Stomach (tissue), 9 donors: Measurements from ENCODE around the gene KRT222. TPM values are rescaled to one million over a fixed set of nuclear protein-coding genes. Genes with fewer than 3 reads are reported as not detected.

ENCODE experiments used
- DNase-seq, 2 donors: peaks; one replicate each; pipeline versions ENCODE4 v3.0.0 to v3.0.0-alpha.2; 2013 to 2019
- H3K27ac ChIP-seq, 5 donors: fragments of 200-600 bp in 4 of 5; sonication (generic) in 4 of 5; one replicate each; pipeline ENCODE4 v1.5.1; 2013 to 2019; ENCODE audit warnings: mild to moderate bottlenecking in 1 of 5, moderate library complexity in 1 of 5
- H3K27me3 ChIP-seq, 3 donors: fragments of 200-600 bp; sonication (generic); one replicate each; pipeline ENCODE4 v1.5.1; 2017 to 2019; ENCODE audit warnings: mixed run types in 1 of 3
- H3K36me3 ChIP-seq, 4 donors: fragments of 200-600 bp; sonication (generic); 1 replicate in 3 of 4; 2 replicates in 1 of 4; pipeline ENCODE4 v1.5.1; 2016 to 2019
- H3K4me1 ChIP-seq, 4 donors: fragments of 200-600 bp; sonication (generic); one replicate each; pipeline ENCODE4 v1.5.1; 2016 to 2019
- H3K4me3 ChIP-seq, 4 donors: fragments of 200-600 bp; sonication (generic) in 3 of 4; one replicate each; pipeline ENCODE4 v1.5.1; 2016 to 2019; ENCODE audit warnings: mild to moderate bottlenecking in 1 of 4
- H3K9me3 ChIP-seq, 4 donors: fragments of 200-600 bp; sonication (generic); one replicate each; pipeline ENCODE4 v1.5.1; 2016 to 2019
- CTCF ChIP-seq, 7 experiments: fragments of 450-650 bp in 4 of 7; fragments of 200-600 bp in 3 of 7; sonication (generic) in 3 of 7; IDR thresholded peaks; one replicate each; pipeline ENCODE4 v1.5.1; 2016 to 2019; ENCODE audit warnings: antibody characterized with exemption in 7 of 7, control low read depth in 2 of 7, mild to moderate bottlenecking in 1 of 7
- EP300 ChIP-seq: sonication (generic); formaldehyde crosslinking; IDR thresholded peaks from one replicate; pipeline ENCODE4 v1.6.1; 2017; ENCODE audit warnings: antibody characterized with exemption
- POLR2A ChIP-seq, 4 donors: fragments of 450-650 bp; IDR thresholded peaks; one replicate each; pipeline ENCODE4 v1.6.1; 2016; ENCODE audit warnings: antibody characterized with exemption in 4 of 4, control low read depth in 2 of 4, mild to moderate bottlenecking in 1 of 4, moderate library complexity in 1 of 4
- POLR2AphosphoS5 ChIP-seq, 3 donors: sonication (generic); formaldehyde crosslinking; IDR thresholded peaks; one replicate each; pipeline ENCODE4 v1.6.1; 2016; ENCODE audit warnings: antibody characterized with exemption in 3 of 3
- WGBS, 5 donors: extraction: QIAGEN DNeasy Blood & Tissue Kit in 3 of 5; methylation state at CpG; one replicate each; pipeline versions ENCODE4 v1.1.5 to v1.1.7; 2013 to 2018; 5-methylcytosine and 5-hydroxymethylcytosine counted together
- intact Hi-C: fragments of 100-400 bp; cut with DNase I; formaldehyde crosslinking; loops from one replicate; pipeline ENCODE4 v1.15.1; 2023; ENCODE audit warnings: low total_unique reads
- polyA plus RNA-seq, 3 donors: library from polyadenylated mRNA; stranded (reverse); fragments of 200-250 nt; gene quantifications; one replicate each; pipeline ENCODE4 v1.2.3, GENCODE V29; 2013
- total RNA-seq, 5 donors: library from RNA; depleted of rRNA; stranded (reverse); fragments of >200 nt; gene quantifications; one replicate each; pipeline versions ENCODE4 v1.1.0 to v1.2.3, GENCODE V29; 2014 to 2016
- donor health status: healthy with polysubstance abuse.
- donor health status: Bipolar disorder and iron deficiency.
- donor health status: healthy.

Gene KRT222
- total and polyA plus RNA-seq, 8 donors = 0.33 to 2.8 (median 0.83) TPM; not detected in 4

- H3K9me3 ChIP-seq = no peaks in the 10 kb centered on the region
- H3K4me1 ChIP-seq = peaks cover 0 to 25% (median 16%) of the 10 kb centered on the region in 4 donors
- peak overlapping the region in 3 of 5 donors; percentile 17 to 36 (median 30) for H3K27ac ChIP-seq
- H3K36me3 ChIP-seq = no peaks in the 10 kb centered on the region
- peaks cover 0 to 54% (median 6%) of the 10 kb centered on the region in 3 donors for H3K27me3 ChIP-seq
- intact Hi-C loops = loop anchor here (10.0 kb wide), 1 partner anchor 167 kb away; the partner anchor contains the start of gene KRT27
- DNase-seq = peak in 1 of 2 donors; percentile 45
- H3K4me3 ChIP-seq = no peak overlapping the region
- TF ChIP-seq POLR2A (IDR thresholded peaks at IDR 0.05) (no peak), CTCF (IDR thresholded peaks at IDR 0.05) (no peak), EP300 (no peak), POLR2AphosphoS5 (IDR thresholded peaks at IDR 0.05) (no peak)
- WGBS, 5 donors = 61 to 71% (median 66%) methylated on average over 11 of the region's 11 CpGs
These were observed 47.2 kb downstream of the KRT222 start for GRCh38 chr17:40617678-40618240.

GRCh38 chr17:40616592-40616991 is 48.4 kb downstream of the KRT222 start:
- Histone ChIP-seq H3K4me3 (no peak overlapping the region), H3K36me3 (no peaks in the 10 kb centered on the region), H3K9me3 (no peaks in the 10 kb centered on the region), H3K4me1 (peaks cover 0 to 19% (median 13%) of the 10 kb centered on the region in 4 donors), H3K27me3 (peaks cover 0 to 54% (median 6%) of the 10 kb centered on the region in 3 donors), H3K27ac (peak overlapping the region in 1 of 5 donors; percentile 30)
- intact Hi-C loops = loop anchor here (10.0 kb wide), 1 partner anchor 168 kb away; the partner anchor contains the start of gene KRT27
- 65 to 100% (median 84%) methylated on average over 3 of the region's 3 CpGs for WGBS, 5 donors
- TF ChIP-seq EP300 (no peak), POLR2AphosphoS5 (IDR thresholded peaks at IDR 0.05) (no peak), POLR2A (IDR thresholded peaks at IDR 0.05) (no peak), CTCF (IDR thresholded peaks at IDR 0.05) (no peak)
- DNase-seq = no peak

- Histone ChIP-seq H3K36me3 (no peaks in the 10 kb centered on the region), H3K27me3 (peaks cover 0 to 54% (median 6%) of the 10 kb centered on the region in 3 donors), H3K9me3 (no peaks in the 10 kb centered on the region), H3K4me3 (no peak overlapping the region), H3K27ac (no peak overlapping the region), H3K4me1 (peaks cover 0 to 19% (median 13%) of the 10 kb centered on the region in 4 donors)
- TF ChIP-seq POLR2AphosphoS5 (IDR thresholded peaks at IDR 0.05) (no peak), POLR2A (IDR thresholded peaks at IDR 0.05) (no peak), CTCF (IDR thresholded peaks at IDR 0.05) (no peak), EP300 (no peak)
- intact Hi-C loops = loop anchor here (10.0 kb wide), 1 partner anchor 169 kb away; the partner anchor contains the start of gene KRT27
- 70 to 75% (median 73%) methylated on average over 9 to 10 of the region's 10 CpGs for WGBS, 5 donors
- DNase-seq = no peak
These were observed 49.0 kb downstream of the KRT222 start for GRCh38 chr17:40615841-40616476.

GRCh38 chr17:40615068-40615840 is 49.7 kb downstream of the KRT222 start:
- no peaks in the 10 kb centered on the region for H3K9me3 ChIP-seq
- peaks cover 0 to 17% (median 12%) of the 10 kb centered on the region in 4 donors for H3K4me1 ChIP-seq
- peaks cover 0 to 54% (median 6%) of the 10 kb centered on the region in 3 donors for H3K27me3 ChIP-seq
- intact Hi-C loops = loop anchor here (10.0 kb wide), 1 partner anchor 170 kb away; the partner anchor contains the start of gene KRT27
- TF ChIP-seq EP300 (no peak), CTCF (IDR thresholded peaks at IDR 0.05) (peak in 4 of 7 experiments; percentile 8 to 38 (median 24))
- H3K4me3 ChIP-seq = no peak overlapping the region
- 51 to 76% (median 57%) methylated on average over 7 of the region's 7 CpGs for WGBS, 5 donors
- no peaks in the 10 kb centered on the region for H3K36me3 ChIP-seq
- H3K27ac ChIP-seq = no peak overlapping the region
- DNase-seq = peak; percentile 57 to 86
